IMR-90 (cell line): ENCODE results near the gene NDUFAF2.

ENCODE experiments used
- MAFK ChIP-seq: IDR thresholded peaks from 2 replicates; pipeline ENCODE4 v1.6.1; 2012; ENCODE audit warnings: low read depth, low read length, improper control_type of control experiment
- POLR2A ChIP-seq: IDR thresholded peaks from 2 replicates; pipeline ENCODE4 v1.6.1; 2012; ENCODE audit warnings: mild to moderate bottlenecking, low read depth, low read length
- RCOR1 ChIP-seq: IDR thresholded peaks from 2 replicates; pipeline ENCODE4 v1.6.1; 2012; ENCODE audit warnings: mild to moderate bottlenecking, low read length, improper control_type of control experiment; ENCODE audit not compliant: insufficient replicate concordance
- TF ChIP-seq, protein P1 (sequence below): conservative IDR thresholded peaks from 2 replicates; pipeline ENCODE4 v1.5.1; 2012; ENCODE audit warnings: mild to moderate bottlenecking, low read depth, low read length, improper control_type of control experiment

DNA sequence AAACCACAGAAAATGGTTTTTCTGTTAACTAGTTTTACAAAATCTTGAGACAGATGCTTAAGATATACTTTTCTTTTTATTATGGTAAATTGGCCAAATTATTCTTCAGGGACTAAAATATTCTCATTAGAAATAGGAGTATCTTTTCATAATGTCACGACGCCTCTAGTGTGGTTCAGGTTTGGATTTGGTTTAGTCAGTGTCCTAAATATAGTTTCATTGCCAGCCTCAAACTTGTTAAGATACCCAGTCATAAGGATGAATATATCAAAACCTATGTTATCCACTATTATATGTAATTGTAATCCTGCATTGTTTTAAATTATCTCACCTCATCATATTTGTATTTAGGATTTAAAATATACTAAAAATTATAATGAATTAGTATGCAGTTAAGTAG is 13.7 kb downstream of the NDUFAF2 start:
- TF ChIP-seq, protein P1, sequence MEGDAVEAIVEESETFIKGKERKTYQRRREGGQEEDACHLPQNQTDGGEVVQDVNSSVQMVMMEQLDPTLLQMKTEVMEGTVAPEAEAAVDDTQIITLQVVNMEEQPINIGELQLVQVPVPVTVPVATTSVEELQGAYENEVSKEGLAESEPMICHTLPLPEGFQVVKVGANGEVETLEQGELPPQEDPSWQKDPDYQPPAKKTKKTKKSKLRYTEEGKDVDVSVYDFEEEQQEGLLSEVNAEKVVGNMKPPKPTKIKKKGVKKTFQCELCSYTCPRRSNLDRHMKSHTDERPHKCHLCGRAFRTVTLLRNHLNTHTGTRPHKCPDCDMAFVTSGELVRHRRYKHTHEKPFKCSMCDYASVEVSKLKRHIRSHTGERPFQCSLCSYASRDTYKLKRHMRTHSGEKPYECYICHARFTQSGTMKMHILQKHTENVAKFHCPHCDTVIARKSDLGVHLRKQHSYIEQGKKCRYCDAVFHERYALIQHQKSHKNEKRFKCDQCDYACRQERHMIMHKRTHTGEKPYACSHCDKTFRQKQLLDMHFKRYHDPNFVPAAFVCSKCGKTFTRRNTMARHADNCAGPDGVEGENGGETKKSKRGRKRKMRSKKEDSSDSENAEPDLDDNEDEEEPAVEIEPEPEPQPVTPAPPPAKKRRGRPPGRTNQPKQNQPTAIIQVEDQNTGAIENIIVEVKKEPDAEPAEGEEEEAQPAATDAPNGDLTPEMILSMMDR = no peak
- TF ChIP-seq RCOR1 = no peak
- TF ChIP-seq POLR2A = no peak
- no peak for TF ChIP-seq MAFK
